Measurements from ENCODE around the gene SENP1.

The SENP1 gene

GRCh38 chr12:48110691-48111311 is 4.9 kb upstream of the SENP1 start:
- DNase-seq = no peak

- DNase-seq = no peak
These were observed 3.5 kb upstream of the SENP1 start for GRCh38 chr12:48109424-48109823.

- no peak for DNase-seq
These were observed 1.1 kb upstream of the SENP1 start for GRCh38 chr12:48106681-48107613.

GRCh38 chr12:48105321-48105866 is 485 bp downstream of the SENP1 start:
- peak; percentile 26 for DNase-seq

- no peak for DNase-seq
These were observed 1.3 kb downstream of the SENP1 start for GRCh38 chr12:48104531-48104930.

- DNase-seq = no peak
These were observed 13.3 kb downstream of the SENP1 start for GRCh38 chr12:48092611-48093010.

- DNase-seq = no peak
These were observed 19.6 kb downstream of the SENP1 start for GRCh38 chr12:48086327-48086726.

- DNase-seq = no peak
These were observed 20.9 kb downstream of the SENP1 start for GRCh38 chr12:48084841-48085460.

GRCh38 chr12:48084066-48084465 is 21.8 kb downstream of the SENP1 start:
- DNase-seq = peak; percentile 6

GRCh38 chr12:48080821-48081220 is 25.1 kb downstream of the SENP1 start:
- DNase-seq = no peak

- DNase-seq = no peak
These were observed 25.6 kb downstream of the SENP1 start for GRCh38 chr12:48080285-48080684.

- DNase-seq = no peak
These were observed 27.0 kb downstream of the SENP1 start for GRCh38 chr12:48078901-48079300.

GRCh38 chr12:48077111-48077510 is 28.8 kb downstream of the SENP1 start:
- no peak for DNase-seq

- DNase-seq = no peak
These were observed 30.0 kb downstream of the SENP1 start for GRCh38 chr12:48075832-48076231.

- DNase-seq = no peak
These were observed 31.6 kb downstream of the SENP1 start for GRCh38 chr12:48074266-48074665.

- DNase-seq = no peak
These were observed 33.6 kb downstream of the SENP1 start for GRCh38 chr12:48072266-48072665.

GRCh38 chr12:48071808-48072207 is 34.1 kb downstream of the SENP1 start:
- DNase-seq = no peak

- DNase-seq = no peak
These were observed 35.1 kb downstream of the SENP1 start for GRCh38 chr12:48070731-48071130.

GRCh38 chr12:48070033-48070432 is 35.8 kb downstream of the SENP1 start:
- DNase-seq = no peak

GRCh38 chr12:48069241-48069640 is 36.6 kb downstream of the SENP1 start:
- no peak for DNase-seq

GRCh38 chr12:48068457-48068856 is 37.4 kb downstream of the SENP1 start:
- no peak for DNase-seq

- DNase-seq = no peak
These were observed 38.5 kb downstream of the SENP1 start for GRCh38 chr12:48067250-48067938.

GRCh38 chr12:48065041-48065440 is 40.8 kb downstream of the SENP1 start:
- no peak for DNase-seq
